Natural killer cell (primary cell): Measurements from ENCODE around the gene ONECUT3. TPM values are rescaled to one million over a fixed set of nuclear protein-coding genes. Genes with fewer than 3 reads are reported as not detected.
"Not testable (repeated sequence)": the region's sequence is repeated elsewhere in the genome, so short reads cannot be mapped to it uniquely, and the experiment has no call there.

Source experiments
- ATAC-seq, 3 donors: fragments of 150-1000 bp in 2 of 3; fragments of 200-7000 bp in 1 of 3; cut with Tn5 transposase; 1 replicate in 1 of 3; 2 replicates in 2 of 3; pipeline ENCODE4 v1.10.0; 2021; ENCODE audit warnings: mild to moderate bottlenecking in 2 of 3, moderate library complexity in 2 of 3
- DNase-seq, 2 donors: peaks; one replicate each; pipeline versions ENCODE4 v3.0.0 to v3.0.0-alpha.2; 2013 to 2021; ENCODE audit warnings: mixed read lengths in 1 of 2
- H3K27ac ChIP-seq: one replicate; pipeline ENCODE4 v1.5.1; 2013; ENCODE audit warnings: mild to moderate bottlenecking, low read length
- H3K27me3 ChIP-seq: one replicate; pipeline ENCODE4 v1.6.1; 2013; ENCODE audit warnings: low read length; ENCODE audit not compliant: control insufficient read depth, insufficient read depth
- H3K36me3 ChIP-seq: one replicate; pipeline ENCODE4 v1.6.1; 2013; ENCODE audit warnings: low read length; ENCODE audit not compliant: control insufficient read depth, insufficient read depth
- H3K4me1 ChIP-seq: one replicate; pipeline ENCODE4 v1.6.1; 2013; ENCODE audit warnings: low read length; ENCODE audit not compliant: control insufficient read depth, insufficient read depth
- H3K4me3 ChIP-seq: one replicate; pipeline ENCODE4 v1.5.1; 2013; ENCODE audit warnings: low read length
- H3K9me3 ChIP-seq: one replicate; pipeline ENCODE4 v1.6.1; 2013; ENCODE audit warnings: low read length; ENCODE audit not compliant: control insufficient read depth, insufficient read depth
- H3K27ac Mint-ChIP-seq, 2 donors: one replicate each; pipeline ENCODE4 v1.8.0; 2022; ENCODE audit warnings: mild to moderate bottlenecking in 2 of 2, mixed read lengths in 2 of 2, moderate library complexity in 1 of 2
- H3K27me3 Mint-ChIP-seq, 2 donors: one replicate each; pipeline ENCODE4 v1.8.0; 2022; ENCODE audit warnings: low read depth in 2 of 2, mixed read lengths in 2 of 2
- H3K36me3 Mint-ChIP-seq: one replicate; pipeline ENCODE4 v1.8.0; 2022; ENCODE audit warnings: mixed read lengths
- H3K4me1 Mint-ChIP-seq, 2 donors: one replicate each; pipeline ENCODE4 v1.8.0; 2022; ENCODE audit warnings: mixed read lengths in 2 of 2
- H3K4me3 Mint-ChIP-seq: one replicate; pipeline ENCODE4 v1.8.0; 2022; ENCODE audit warnings: mild to moderate bottlenecking, moderate library complexity, mixed read lengths
- H3K9me3 Mint-ChIP-seq, 2 donors: one replicate each; pipeline ENCODE4 v1.8.0; 2022; ENCODE audit warnings: mixed read lengths in 2 of 2
- WGBS: methylation state at CpG from one replicate; pipeline ENCODE4 v1.1.7; 2013; ENCODE audit warnings: missing lambda C conversion rate; ENCODE audit not compliant: insufficient coverage; 5-methylcytosine and 5-hydroxymethylcytosine counted together
- intact Hi-C: fragments of 100-400 bp; cut with micrococcal nuclease; formaldehyde crosslinking; loops from one replicate; pipeline ENCODE4 v1.14.2; 2022
- total RNA-seq, 4 donors: library from RNA; stranded (reverse); fragments of 120-200 nt in 1 of 4; gene quantifications; one replicate each; pipeline versions ENCODE4 v1.2.3 to v1.2.4, GENCODE V29; 2013 to 2022
- TF ChIP-seq, protein P1 (sequence below): fragments of 200-600 bp; IDR thresholded peaks from one replicate; pipeline ENCODE4 v1.8.0; 2022; ENCODE audit warnings: antibody characterized with exemption

Gene ONECUT3
- total RNA-seq, 3 donors from 2014 or later (not counting 1 experiment from before 2014, with no cell fraction given), result not detected

DNA sequence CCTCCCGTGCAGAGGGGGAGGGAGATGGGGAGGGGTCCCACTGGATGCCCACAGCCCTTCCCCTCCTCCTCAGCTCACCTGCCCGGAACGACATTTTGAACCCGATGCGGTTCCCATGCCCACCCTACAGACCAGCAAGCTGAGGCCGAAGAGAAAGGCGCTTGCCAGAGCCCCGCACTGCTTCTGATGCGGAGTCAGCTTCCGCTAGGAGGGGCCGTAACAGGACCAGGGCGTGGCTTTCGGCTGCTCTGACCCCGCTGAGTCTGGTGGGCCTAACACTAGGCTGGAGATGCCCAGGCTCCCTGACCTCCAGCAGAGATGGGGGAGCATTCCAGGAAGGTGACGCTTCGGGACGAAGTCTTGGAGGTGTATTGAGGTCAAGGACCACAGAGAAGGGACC lies 6.7 kb downstream of the ONECUT3 start:
- no peak for ATAC-seq
- Mint-ChIP-seq H3K27ac (no peak overlapping the region), H3K36me3 (no peaks in the 10 kb centered on the region), H3K4me3 (no peak overlapping the region), H3K4me1 (peaks cover 0 to 13% of the 10 kb centered on the region in 2 donors), H3K9me3 (no peaks in the 10 kb centered on the region), H3K27me3 (peaks cover 22 to 50% of the 10 kb centered on the region in 2 donors)
- H3K4me3 ChIP-seq, result no peak overlapping the region
- TF ChIP-seq, protein P1, sequence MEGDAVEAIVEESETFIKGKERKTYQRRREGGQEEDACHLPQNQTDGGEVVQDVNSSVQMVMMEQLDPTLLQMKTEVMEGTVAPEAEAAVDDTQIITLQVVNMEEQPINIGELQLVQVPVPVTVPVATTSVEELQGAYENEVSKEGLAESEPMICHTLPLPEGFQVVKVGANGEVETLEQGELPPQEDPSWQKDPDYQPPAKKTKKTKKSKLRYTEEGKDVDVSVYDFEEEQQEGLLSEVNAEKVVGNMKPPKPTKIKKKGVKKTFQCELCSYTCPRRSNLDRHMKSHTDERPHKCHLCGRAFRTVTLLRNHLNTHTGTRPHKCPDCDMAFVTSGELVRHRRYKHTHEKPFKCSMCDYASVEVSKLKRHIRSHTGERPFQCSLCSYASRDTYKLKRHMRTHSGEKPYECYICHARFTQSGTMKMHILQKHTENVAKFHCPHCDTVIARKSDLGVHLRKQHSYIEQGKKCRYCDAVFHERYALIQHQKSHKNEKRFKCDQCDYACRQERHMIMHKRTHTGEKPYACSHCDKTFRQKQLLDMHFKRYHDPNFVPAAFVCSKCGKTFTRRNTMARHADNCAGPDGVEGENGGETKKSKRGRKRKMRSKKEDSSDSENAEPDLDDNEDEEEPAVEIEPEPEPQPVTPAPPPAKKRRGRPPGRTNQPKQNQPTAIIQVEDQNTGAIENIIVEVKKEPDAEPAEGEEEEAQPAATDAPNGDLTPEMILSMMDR, result no peak
- peaks cover 3% of the 10 kb centered on the region for H3K4me1 ChIP-seq
- H3K27ac ChIP-seq, result no peak overlapping the region
- intact Hi-C loops, result no loop called here
- H3K36me3 ChIP-seq, result no peaks in the 10 kb centered on the region
- peaks cover 61% of the 10 kb centered on the region for H3K27me3 ChIP-seq
- H3K9me3 ChIP-seq, result no peaks in the 10 kb centered on the region
- DNase-seq, result no peak
- WGBS, result 9% methylated on average over 16 of the region's 17 CpGs

DNA sequence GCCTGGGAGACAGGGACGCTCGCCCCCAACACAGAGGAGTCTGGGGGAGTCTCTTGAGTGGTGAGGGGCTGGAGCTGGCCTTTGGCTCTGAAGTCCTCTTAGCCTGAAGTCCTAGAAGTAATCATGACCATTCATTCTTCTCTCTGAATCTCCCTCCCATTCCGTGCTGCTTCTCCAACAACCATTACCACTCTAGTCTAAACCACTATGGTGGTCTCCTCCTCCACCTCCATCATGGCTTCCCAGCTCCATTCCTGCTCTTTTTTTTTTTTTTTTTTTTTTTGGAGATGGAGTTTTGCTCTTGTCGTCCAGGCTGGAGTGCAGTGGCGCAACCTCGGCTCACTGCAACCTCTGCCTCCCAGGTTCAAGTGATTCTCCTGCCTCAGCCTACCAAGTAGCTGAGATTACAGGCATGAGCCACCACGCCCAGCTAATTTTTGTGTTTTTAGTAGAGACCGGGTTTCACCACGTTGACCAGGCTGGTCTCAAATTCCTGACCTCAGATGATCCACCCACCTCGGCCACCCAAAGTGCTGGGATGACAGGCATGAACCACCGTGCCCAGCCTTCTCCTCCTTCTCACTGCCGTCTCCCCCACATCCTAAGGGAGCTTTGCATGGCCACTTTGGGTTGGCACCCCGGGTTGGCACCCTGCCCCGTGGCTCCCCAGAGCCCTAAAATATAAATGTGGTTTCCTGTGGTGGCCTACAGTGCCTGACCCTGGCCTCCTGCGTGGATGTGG lies 7.7 kb downstream of the ONECUT3 start:
- H3K4me3 Mint-ChIP-seq, H3K36me3 Mint-ChIP-seq, H3K36me3 ChIP-seq, H3K27ac Mint-ChIP-seq, H3K27ac ChIP-seq, DNase-seq, H3K9me3 ChIP-seq, ATAC-seq, H3K4me1 Mint-ChIP-seq, H3K4me3 ChIP-seq, H3K4me1 ChIP-seq, intact Hi-C loops, H3K9me3 Mint-ChIP-seq: not testable (repeated sequence)
- 18% methylated on average over 14 of the region's 15 CpGs for WGBS
- H3K27me3 Mint-ChIP-seq, result peaks cover 22 to 53% of the 10 kb centered on the region in 2 donors
- H3K27me3 ChIP-seq, result peaks cover 64% of the 10 kb centered on the region

DNA sequence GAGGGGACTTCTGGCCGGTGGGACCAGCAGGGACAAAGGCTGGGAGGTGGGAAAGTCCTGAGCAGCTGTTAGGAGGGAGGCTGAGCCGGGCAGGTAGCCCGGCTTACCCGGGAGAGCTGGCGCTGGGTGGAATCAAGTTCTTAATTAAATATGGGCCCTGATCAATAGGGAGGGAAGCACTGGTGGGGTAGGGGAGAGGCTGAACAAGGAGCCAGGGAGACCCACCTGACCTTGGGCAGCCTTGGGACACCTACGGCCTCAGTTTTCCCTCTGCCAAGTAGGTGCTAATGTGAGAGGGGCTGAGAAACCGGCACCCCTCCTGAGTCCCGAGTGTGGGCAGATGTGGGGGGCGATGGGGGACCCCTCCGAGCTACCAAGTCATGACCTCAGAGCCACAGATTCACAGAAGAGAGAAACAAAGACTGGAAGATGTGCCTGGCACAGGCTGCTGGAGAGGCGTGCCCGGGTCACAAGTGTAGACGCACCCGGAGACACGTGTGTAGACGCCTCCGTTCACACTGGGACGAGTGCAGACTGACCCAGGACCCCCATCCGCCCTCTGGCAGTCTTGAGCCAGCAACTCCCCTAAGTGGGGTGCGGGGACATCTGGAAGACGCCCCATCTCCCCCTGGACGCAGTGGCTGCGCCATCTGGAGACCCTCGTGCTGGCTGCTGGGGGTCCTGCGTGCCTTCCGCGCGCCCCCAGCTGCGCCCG lies 8.4 kb downstream of the ONECUT3 start:
- H3K4me1 ChIP-seq, result peaks cover 3% of the 10 kb centered on the region
- no peak for ATAC-seq
- intact Hi-C loops, result no loop called here
- H3K4me1 Mint-ChIP-seq, result peaks cover 0 to 8% of the 10 kb centered on the region in 2 donors
- WGBS, result 5% methylated on average over 30 of the region's 30 CpGs
- TF ChIP-seq, protein P1, result no peak
- no peaks in the 10 kb centered on the region for H3K9me3 Mint-ChIP-seq
- no peak for DNase-seq
- no peak overlapping the region for H3K4me3 Mint-ChIP-seq
- H3K9me3 ChIP-seq, result no peaks in the 10 kb centered on the region
- H3K27me3 ChIP-seq, result peaks cover 63% of the 10 kb centered on the region
- H3K27ac ChIP-seq, result no peak overlapping the region
- H3K27me3 Mint-ChIP-seq, result peaks cover 22 to 51% of the 10 kb centered on the region in 2 donors
- no peak overlapping the region for H3K27ac Mint-ChIP-seq
- H3K36me3 Mint-ChIP-seq, result no peaks in the 10 kb centered on the region
- no peaks in the 10 kb centered on the region for H3K36me3 ChIP-seq
- no peak overlapping the region for H3K4me3 ChIP-seq

- no peaks in the 10 kb centered on the region for H3K36me3 Mint-ChIP-seq
- WGBS, result 8% methylated on average over 56 of the region's 56 CpGs
These were observed 9.2 kb downstream of the ONECUT3 start for GRCh38 chr19:1762243-1763117.

More at GRCh38 chr19:1762243-1763117, 9.2 kb downstream of the ONECUT3 start:
- Histone ChIP-seq H3K4me1 (peaks cover 5% of the 10 kb centered on the region), H3K27ac (no peak overlapping the region), H3K4me3 (no peak overlapping the region), H3K9me3 (no peaks in the 10 kb centered on the region), H3K27me3 (peaks cover 66% of the 10 kb centered on the region), H3K36me3 (no peaks in the 10 kb centered on the region)
- ATAC-seq (no peak), DNase-seq (no peak)
- Mint-ChIP-seq H3K27ac (no peak overlapping the region), H3K4me3 (no peak overlapping the region), H3K4me1 (peaks cover 0 to under 1% of the 10 kb centered on the region in 2 donors), H3K27me3 (peaks cover 22 to 48% of the 10 kb centered on the region in 2 donors), H3K9me3 (no peaks in the 10 kb centered on the region)
- intact Hi-C loops, result no loop called here
- TF ChIP-seq, protein P1, result no peak
